M059J (cell line): ENCODE results near the gene ATP11A. TPM values are rescaled to one million over a fixed set of nuclear protein-coding genes. Genes with fewer than 3 reads are reported as not detected.

ENCODE experiments used
- DNase-seq: peaks from one replicate; pipeline ENCODE4 v3.0.0-alpha.2; 2012; ENCODE audit warnings: low read depth
- total RNA-seq: library from RNA; depleted of rRNA; stranded (reverse); fragments of >200 nt; shearing (Covaris generic); gene quantifications from 2 replicates; pipeline ENCODE4 v1.2.3, GENCODE V29; 2014

Gene ATP11A
- total RNA-seq, 1 experiment from 2014 or later = 6.0 TPM

GRCh38 chr13:112818040-112818697 is 128.3 kb downstream of the ATP11A start:
- no peak for DNase-seq

GRCh38 chr13:112818698-112819045 is 128.8 kb downstream of the ATP11A start:
- no peak for DNase-seq

- no peak for DNase-seq
Measured at GRCh38 chr13:112819111-112819510, 129.3 kb downstream of the ATP11A start.

GRCh38 chr13:112819816-112820215 is 130.0 kb downstream of the ATP11A start:
- no peak for DNase-seq

GRCh38 chr13:112820318-112820717 is 130.5 kb downstream of the ATP11A start:
- no peak for DNase-seq

GRCh38 chr13:112821340-112822055 is 131.7 kb downstream of the ATP11A start:
- no peak for DNase-seq

GRCh38 chr13:112822851-112823250 is 133.0 kb downstream of the ATP11A start:
- DNase-seq = no peak

GRCh38 chr13:112824429-112824828 is 134.6 kb downstream of the ATP11A start:
- no peak for DNase-seq

GRCh38 chr13:112825071-112825470 is 135.2 kb downstream of the ATP11A start:
- no peak for DNase-seq

- DNase-seq = no peak
Measured at GRCh38 chr13:112825875-112826274, 136.0 kb downstream of the ATP11A start.

DNA sequence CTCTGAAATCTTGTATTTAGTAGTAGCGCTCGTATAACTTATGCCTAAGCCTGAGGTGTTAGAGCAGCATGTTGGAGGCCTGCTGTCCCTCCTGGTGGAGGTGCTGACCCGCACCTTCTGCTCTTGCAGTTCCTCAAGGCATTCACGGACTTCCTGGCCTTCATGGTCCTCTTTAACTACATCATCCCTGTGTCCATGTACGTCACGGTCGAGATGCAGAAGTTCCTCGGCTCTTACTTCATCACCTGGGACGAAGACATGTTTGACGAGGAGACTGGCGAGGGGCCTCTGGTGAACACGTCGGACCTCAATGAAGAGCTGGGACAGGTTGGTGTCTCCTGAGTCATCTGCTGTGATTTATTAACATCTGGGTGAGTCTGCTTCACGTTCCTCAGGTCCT is 136.7 kb downstream of the ATP11A start:
- no peak for DNase-seq

GRCh38 chr13:112828082-112828699 is 138.4 kb downstream of the ATP11A start:
- no peak for DNase-seq

- DNase-seq = no peak
Measured at GRCh38 chr13:112828756-112829155, 138.9 kb downstream of the ATP11A start.

DNA sequence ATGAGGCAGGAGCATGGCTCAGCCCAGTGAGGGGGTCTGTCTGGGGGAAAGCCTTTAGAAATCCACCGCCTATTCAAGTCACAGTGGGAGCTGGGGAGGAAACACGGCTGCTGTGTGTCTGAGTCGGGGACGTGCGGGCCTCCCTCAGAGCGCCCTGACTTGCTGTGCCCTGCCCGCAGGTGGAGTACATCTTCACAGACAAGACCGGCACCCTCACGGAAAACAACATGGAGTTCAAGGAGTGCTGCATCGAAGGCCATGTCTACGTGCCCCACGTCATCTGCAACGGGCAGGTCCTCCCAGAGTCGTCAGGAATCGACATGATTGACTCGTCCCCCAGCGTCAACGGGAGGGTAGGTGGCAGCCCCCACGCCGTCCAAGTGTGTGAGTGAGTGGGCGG is 141.4 kb downstream of the ATP11A start:
- DNase-seq = no peak

GRCh38 chr13:112831801-112832200 is 142.0 kb downstream of the ATP11A start:
- DNase-seq = no peak

DNA sequence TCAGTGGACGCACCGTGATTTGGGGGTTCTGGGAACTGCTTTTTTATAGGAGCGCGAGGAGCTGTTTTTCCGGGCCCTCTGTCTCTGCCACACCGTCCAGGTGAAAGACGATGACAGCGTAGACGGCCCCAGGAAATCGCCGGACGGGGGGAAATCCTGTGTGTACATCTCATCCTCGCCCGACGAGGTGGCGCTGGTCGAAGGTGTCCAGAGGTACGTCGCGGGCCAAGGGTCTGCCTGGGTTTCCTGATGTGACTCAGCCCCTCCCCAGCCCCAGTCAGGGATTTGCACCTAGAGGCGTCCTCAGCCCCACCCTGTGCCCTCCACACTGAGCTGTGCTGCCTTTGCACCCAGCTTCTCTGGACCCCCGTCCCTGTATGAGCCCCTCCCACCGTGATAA is 143.0 kb downstream of the ATP11A start:
- DNase-seq = no peak

GRCh38 chr13:112833551-112834257 is 143.9 kb downstream of the ATP11A start:
- no peak for DNase-seq

GRCh38 chr13:112835344-112835743 is 145.5 kb downstream of the ATP11A start:
- no peak for DNase-seq

DNA sequence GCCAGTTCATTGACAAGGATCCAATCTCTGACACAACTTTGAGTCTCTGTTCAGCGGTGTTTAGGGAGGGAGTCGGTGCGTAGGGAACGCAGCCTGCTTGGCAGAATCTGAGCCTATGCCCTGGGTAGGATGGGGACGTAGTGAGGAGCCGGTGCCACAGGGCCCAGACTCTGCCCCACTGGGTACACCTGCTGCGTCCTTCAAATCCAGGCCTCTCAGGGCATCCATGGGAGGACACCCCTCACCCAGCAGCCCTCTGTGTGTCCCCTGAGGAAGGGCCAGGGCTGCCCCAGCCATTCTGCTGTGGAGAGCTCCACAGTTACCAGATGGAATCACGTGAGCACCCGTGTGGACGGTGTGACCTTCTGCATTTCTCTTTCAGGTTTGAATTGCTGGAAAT is 146.0 kb downstream of the ATP11A start:
- no peak for DNase-seq

DNA sequence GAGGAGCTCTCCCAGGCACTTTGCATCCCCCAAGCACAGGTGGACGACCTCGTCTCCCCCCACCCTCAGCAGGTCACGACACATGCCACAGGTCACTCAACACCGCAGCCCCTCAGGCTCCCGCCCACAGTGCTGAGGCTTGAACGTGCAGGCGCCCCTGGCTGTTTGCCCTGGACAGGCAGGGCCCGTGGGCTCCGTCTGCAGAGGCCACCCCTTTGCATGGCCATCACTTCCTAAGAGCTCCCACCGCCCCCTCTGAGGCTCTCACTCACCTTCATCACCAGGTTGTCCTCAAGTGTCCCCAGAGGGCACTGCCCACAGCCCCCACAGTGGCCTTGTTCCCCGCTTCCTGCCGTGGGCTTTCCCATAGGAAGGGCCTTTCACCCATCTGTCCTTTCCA is 147.1 kb downstream of the ATP11A start:
- DNase-seq = no peak

DNA sequence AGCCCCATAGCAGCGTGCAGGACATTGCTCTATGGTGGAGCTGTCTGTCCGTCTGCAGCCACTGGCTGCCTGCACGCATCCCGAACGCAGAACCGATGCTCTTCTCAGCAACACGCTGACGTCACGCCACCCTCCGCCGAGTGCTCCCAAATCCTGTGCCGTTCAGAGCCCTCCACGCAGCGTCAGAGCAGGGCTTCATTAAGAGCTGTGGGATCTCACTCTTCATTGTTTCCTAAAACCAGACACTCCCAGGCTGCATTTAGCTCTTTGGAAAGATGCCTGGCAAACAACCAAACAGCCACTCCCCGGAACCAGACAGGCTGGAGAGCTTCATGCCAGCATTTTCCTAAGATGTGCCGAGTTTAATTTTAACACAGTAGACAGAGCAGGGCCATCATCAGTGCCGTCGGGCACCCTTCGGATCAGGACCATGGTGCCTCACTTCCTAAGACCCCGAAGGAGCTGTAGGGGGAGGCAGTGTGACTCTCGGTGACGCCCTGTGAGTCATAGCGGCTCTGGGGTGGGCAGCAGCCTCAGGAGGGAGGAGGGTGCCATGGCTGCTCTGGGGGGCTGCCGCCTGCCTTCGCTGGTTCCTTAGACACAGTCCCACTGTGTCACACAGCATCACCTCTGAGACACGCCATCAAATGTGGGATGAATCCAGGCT is 147.7 kb downstream of the ATP11A start:
- DNase-seq = no peak
